ENCODE data around the gene C2CD2.
"Not testable (repeated sequence)": the region's sequence is repeated elsewhere in the genome, so short reads cannot be mapped to it uniquely, and the experiment has no call there.

C2CD2 gene

DNA sequence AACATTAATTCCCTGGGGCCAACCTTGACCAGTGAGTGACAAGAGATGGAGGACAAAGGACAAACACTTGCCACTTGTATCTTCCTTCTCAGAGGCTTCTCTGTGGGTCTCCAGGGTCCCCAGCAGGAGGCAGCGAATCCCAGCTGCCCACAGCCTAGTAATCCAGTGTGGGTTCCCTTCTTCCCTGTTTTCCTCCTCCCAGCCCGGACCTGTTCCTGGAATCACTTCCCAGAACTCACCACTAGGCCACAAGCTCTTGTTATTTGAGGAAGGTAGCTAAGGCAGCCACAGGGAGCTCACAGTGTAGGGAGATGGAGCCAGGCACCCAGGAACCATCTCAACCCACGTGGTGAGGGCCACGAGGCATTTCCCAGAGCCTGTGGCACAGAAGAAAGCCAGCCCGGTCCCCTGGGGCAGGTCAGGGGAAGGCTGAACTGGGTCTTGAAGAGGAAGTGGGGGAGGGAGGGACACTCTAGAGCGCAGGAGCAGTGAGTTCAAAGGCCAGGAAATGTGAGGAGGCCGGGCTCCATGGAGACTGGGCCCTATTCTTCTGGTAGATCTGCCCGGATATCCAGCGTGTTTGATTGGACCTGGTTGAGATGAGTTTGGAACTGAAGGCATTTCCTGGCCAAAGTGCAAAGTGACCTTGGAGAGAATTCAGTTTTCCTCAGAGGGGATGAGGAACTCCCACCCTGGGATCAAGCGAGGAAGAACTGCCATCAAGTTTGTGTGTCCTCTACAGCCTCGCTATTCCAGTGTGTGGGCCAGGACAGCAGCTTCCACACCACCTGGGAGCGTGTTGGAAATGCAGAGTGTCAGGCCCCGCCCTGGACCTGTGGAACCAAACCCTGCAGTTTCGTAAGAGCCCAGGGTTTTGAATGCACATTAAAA, 20.3 kb upstream of the C2CD2 start:
- no peak for DNase-seq

DNA sequence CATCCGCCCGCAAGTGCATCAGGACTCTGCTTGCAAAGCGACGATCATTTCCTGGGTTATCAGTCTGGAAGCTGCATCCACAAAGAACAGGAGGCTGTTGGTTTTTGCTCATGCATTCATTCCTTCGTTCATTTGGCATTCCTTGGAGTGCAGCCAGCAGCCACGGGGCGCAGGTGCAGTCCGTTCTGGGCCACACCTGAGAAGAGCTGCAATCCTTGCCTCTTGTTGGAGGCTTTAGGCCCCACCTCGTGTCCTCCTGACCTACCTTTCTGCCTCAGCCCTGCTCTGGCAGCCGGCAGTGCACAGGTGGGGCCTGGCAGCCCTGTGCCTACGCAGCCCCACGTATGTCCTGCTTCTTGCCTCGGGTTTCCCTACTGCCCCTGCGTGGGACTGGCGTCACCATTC, 19.6 kb upstream of the C2CD2 start:
- no peak for DNase-seq

DNA sequence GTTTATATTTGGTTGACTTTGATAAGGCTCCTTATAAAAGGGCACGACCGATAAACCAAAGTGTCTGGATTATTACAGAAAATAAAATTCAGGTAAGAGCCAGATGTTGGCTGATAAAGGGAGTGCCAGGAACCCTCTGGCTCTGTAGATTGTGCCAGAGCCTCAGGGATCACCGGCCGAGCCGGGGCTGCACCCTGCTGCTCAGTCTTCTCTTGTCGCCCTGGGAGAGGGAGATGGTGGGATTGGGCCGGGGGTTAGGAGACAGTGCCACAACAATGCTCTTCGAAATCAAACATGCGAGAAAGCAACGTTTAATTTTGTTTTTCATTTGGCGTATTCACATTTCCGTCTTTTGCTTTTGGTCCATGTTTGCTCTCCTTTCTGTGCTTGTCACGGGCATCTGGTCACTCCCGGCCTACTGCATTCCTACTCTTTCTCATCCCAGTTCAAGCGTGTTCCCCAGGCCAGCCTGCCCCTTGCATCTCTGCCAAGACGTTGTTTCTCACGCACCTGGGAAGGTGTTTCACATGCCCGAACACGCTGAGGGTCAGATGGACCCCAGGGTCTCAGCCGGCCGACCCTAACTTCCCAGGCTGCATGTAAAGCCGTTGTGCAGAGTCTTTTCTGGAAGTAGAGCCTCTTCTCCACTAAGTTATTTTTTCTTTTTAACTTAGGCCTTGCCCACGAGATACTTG, 18.8 kb upstream of the C2CD2 start:
- no peak for DNase-seq

DNA sequence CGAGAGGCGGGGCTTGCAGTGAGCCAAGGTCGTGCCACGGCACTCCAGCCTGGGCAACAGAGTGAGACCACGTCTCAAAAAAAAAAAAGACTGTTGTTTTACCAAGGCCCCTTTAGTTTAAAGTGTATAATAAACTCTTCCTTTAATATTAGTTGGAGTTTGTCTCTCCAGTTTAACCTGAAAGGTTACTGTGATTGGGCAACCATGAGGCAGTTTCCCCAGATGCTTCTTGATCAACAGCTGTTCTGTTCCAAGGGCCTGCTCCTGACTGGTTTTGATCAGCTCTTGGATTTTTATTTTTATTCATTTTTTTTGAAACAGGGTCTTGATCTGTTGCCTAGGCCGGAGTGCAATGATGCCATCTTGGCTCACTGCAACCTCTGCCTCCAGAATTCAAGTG, 18.1 kb upstream of the C2CD2 start:
- no peak for DNase-seq

DNA sequence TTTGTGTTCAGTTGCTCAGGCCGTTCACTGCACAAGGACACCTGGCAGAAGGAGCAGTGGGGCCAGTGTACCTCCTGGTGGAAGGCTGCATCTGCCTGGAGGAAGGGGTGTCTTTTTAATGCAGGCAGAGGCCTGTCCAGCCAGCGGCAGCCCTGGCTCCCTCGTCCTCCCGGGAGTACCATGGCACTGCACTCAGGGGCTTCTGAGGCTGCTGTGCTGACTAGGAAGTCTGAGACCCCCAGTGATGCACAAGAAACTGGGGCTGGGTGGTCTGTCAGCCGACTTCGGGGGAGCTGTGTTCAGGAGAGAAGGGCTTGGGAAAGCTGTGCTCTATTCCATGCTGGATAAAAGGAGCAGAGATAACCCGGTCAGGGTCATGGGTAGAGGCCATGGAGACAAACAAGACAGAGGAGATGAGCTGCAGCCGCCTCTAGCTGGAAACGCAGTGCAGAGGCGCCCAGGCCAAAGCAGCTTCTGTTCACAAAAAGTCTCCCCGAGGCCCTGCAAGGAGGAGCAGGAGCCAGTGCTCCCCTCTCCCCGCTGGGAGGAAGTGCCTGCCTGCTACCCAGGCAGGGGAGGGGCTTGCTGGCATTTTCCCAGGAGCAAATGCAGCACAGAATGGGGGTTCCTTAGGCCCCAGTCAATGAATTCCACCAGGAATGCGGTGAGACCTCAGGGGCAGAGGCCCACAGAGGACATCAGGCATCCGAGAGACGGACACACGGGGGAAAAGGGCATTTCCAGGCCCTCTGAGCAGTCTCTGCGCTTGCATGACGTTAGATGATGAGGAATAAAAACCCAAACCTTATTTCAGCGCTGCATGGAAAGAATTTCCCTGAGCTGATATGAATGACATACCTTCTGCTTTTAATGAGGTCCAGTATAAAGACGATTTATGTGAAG, 17.2 kb upstream of the C2CD2 start:
- DNase-seq: no peak

DNA sequence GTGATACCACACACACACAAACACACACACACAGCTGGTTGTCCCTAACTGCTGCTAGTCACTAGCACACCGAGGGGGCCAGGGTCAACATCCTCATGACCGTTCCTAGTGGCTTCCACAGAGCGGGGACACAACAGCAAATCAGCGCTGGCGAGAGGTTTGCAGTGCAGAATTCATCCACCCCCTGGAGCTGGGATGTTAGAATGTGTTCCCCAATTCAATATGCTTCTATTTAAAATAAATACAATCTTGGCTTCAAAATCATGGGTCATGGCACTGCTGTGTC, 16.2 kb upstream of the C2CD2 start:
- DNase-seq: no peak

DNA sequence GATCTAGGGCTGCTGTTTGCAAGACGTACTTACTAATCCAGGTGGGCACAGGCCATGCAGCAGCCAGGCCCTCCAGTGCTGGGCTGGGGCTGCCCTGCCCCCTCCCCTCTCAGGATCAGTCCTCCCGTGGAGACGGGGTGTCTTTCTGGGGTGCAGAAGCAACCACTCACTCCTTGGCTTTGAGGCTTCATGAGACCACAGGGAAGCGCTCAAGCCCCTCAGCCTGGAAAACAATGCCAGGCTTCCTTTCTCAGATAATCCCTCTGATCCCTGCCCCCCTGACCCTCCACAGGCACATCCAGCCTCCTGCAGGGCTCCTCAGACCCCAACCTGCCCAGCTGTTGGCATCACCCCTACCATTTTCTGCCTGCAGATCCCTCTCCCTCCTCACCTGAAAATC, 13.9 kb upstream of the C2CD2 start:
- no peak for DNase-seq

DNA sequence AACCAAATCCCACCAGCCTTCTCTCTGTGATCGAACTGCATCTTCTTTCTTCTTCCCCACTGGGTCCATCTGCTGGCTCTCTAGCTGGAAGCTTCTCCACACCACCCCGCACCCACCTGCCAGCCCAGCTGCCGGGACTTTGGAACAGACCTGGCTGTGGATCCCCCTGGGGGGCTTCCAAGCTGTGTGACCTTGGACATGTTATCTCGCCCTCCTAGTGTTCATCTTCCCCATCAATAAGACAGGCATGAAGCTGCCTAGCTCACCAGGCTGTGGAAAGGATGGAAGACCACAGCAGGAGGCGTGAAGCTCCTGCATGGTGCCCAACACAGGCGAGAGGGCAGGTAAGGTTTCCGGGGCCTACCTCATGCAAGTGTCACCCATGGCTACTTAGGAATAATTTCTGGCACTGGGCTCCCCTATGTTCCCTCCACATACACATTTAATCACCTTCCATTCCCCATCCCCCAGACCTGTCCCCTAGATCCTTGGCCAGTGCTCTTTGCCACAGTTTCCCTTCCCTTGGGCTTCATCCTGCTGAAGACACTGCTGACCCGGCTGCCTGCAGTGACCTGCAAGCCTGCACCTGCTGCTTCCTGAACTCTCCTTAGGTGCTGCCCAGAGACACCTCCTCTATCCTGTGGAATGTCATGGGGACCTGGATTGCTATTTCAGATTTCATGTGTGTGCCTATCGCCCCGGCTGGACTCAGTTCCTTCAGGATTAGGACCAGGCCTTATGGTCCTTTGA, 13.2 kb upstream of the C2CD2 start:
- no peak for DNase-seq

DNA sequence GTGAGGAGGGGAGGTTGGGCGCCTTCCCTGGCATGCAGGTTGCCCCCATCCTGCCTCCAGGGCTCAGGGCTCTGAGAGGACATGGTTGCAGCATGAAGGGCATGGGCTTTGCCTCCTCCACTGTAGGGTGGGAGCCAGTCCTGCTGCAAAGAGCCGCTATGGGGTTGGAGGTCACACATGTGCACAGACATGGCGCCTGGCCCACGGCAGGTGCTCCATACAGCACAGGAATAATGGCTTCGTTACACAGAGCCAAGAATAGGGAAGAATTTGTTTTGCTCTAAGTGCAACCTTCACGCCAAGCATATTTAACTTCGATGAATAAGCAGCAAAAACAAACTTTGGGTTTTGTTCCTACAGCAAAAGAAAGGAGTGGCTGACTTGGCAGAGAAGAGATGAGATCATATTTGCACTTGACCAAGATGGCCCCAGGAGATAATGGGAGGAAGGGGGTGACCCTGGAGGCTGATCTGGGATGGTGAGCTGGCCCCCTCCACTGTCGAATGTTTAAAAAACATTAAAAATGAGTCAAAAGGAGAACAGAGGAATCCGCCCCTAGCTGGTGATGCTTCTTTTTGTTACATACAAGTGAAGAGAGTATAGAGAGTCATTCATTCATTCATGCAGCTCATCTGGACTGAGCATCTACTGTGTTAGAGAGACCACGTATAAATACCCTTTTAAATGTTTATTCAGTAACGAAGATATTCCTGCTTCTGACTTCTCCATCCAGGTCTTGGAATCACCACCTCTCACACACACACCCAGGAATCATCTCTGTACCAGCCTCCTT, 12.4 kb upstream of the C2CD2 start:
- DNase-seq: no peak

DNA sequence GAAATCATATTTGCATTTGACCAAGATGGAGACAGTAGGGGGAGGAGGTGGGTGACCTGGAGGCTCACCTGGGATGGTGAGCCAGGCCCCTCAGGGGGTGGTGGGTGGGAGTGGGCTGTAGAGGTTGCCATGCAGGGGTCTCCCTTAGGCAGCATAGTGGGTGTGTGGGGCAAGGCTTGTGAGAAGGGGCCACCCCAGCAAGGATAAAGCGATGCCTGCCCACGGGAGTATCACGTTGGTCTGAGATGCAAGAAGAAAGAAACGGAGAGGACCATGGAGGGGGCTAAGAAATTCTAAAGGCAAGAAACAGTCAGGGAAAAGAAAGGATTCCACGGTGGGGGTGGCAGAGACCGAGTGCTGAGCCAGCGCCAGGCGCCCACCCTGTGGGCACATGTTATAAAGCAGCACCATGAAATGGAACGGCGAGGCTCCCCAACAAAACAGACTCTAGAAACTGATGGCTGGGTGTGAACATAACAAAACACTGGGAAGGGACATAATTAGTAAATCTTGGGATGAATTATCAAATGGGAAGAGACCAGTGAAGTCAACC, 11.7 kb upstream of the C2CD2 start:
- no peak for DNase-seq

DNA sequence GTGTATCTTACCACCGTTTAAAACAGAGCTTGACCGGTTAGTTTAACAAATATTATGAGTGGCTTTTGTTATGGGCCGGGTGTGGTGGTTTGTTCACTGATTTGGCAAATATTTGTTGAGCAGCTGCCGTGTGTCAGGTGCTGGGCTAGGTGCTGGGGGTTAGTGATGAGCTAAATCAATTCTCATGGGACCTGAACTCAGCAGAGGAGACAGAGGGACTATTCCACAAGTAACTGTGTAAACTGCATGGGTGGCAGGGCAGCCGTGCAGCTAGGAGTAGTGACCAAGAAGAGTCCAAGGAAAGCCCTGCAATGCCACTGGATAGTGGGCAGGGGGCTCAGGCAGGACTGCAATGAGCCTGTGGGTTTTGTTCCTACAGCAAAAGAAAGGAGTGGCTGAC, 11.2 kb upstream of the C2CD2 start:
- DNase-seq: no peak

DNA sequence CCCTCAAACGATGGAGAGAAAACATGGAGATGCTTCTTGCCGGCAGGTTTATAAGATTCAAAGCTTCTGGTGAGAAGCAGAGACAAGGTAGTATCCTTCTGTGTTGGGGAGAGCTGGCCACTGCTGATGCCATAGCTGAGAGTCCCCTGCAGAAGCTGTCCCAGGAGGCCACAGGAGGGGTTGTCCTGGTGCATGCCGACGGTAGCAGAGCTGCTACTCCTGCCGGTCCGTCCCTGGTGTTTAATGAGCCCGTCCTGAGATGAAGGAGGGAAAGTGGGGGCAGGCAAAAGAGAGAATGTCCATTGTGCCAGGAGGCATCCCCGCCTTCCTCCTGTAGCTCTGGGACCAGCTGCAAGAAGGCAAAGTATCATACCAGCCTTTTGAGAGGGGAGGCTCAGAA, 10.4 kb upstream of the C2CD2 start:
- no peak for DNase-seq

DNA sequence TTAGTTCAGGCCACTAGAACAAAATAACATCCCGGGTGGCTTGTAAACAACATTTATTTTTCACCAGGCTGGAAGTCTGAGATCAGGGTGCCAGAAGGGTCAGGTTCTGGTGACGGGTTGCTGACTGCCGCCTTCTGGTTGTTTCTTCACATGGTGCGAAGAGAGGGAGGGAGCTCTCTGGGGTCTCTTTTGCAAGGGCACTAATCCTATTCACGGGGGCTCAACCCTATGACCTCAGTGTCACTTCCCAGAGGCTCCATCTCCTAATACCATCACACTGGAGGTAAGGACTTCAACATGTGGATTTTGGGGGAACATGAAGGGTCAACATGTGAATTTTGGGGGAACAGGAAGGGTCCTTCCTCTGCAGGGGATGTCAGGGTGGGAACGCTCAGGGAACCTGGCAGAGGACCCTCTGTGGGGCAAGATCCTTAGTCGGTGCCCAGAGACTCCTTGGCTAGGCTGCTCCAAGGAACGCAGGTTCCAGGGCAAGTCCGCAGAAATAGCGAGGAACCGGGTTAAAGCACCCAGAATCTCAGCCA, 8.7 kb upstream of the C2CD2 start:
- no peak for DNase-seq

DNA sequence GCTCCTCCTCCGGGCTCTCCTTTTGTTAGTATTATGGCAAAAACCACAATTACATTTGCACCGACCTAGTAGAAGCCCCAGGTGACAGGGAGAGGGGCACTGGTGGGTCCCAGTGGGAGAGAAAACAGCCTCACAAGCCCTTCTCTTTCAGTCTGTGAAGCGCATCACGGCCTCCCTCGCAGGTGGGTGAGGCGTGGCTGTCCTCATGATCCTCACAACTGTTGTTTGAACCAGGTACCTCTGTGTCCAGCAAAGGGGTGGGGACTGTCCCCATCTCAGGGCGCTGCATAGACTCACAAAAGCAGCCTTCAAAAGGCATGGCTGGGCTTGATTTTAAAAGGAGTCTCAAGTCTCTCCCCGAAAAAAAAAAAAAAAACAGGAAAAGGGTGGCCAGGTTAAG, 7.9 kb upstream of the C2CD2 start:
- no peak for DNase-seq

DNA sequence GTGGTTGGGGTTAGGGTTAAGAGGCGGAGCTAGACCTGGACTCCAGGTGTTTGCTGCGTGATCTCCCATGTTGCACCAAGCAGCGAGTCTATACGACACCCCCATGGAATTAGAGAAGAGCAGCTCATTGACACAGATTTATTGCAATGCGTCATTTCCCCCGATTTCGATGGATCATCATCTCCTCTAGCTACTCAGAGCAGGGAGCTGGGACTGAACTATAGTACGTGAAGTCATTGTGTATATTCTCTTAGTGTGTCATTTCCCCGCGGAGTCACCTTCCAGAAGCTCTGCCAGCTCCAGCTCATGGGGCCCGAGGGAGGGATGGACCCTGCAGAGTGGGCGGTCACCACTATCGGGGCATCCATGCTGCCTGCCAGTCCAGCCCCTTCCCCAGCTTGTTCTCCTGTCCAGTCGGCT, 7.5 kb upstream of the C2CD2 start:
- no peak for DNase-seq

DNA sequence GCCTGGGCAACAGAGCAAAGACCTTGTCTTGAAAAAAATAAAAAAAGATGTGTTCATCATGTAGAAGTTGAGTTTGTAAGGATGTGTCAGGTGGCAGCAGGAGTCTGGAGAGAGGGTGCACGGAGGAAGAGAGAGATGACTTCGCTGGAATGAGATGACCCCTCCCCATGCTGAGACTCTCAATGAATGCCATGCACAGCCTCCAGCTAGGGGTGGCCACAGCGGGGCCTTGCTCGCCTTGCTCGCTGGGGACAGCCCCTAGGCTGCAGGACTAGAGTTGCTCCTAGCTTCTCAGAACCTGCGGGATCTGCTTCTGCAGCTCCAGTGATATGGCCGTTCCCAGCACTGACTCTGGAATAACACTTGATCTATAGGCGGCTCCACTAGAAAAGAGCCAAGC, 6.6 kb upstream of the C2CD2 start:
- DNase-seq: no peak

DNA sequence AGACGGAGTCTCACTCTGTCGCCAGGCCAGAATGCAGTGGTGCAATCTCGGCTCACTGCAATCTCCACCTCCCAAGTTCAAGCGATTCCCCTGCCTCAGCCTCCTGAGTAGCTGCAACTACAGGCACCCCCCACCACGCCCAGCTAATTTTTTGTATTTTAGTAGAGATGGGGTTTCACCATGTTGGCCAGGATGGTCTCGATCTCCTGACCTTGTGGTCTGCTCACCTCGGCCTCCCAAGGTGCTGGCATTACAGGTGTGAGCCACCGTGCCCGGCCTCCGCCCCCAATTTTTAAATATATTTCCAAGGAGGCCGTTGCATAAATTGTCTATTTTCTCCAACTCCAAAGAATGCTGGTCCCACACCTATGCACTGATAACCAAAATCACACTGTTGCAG, 5.9 kb upstream of the C2CD2 start:
- DNase-seq: not testable (repeated sequence)

DNA sequence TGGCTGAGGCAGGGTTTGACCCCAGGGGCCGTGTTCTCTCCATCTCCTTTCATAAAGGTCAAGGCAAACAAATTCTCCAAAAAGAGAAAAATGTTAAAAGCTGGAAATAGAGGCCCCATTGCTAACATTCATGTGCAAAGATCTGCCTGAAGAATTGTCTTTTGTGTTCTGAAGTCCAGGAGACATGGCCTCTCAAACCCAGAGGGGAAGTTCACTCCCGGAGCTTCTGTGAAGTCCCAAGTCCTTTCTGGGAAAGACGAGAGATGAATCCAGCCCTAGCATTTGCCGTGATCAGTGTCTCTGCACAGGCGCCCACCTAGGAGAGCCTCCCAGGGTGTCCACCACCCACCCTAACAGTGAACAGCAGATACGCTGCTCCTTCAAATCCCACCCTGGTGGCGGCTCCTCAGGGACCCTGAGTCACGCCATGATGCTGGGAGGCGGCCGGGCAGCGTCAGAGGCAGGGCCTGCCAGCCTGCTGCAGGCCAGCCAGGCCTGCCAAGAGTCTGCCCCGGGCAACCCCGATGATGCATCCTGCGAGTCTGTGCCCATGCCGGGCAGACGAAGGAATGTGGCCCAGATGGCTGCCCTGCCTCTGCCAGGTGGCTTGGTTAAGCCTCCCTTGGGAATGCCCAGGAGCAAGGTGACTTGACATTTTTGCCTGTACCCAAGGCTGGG, 5.2 kb upstream of the C2CD2 start:
- DNase-seq: no peak

DNA sequence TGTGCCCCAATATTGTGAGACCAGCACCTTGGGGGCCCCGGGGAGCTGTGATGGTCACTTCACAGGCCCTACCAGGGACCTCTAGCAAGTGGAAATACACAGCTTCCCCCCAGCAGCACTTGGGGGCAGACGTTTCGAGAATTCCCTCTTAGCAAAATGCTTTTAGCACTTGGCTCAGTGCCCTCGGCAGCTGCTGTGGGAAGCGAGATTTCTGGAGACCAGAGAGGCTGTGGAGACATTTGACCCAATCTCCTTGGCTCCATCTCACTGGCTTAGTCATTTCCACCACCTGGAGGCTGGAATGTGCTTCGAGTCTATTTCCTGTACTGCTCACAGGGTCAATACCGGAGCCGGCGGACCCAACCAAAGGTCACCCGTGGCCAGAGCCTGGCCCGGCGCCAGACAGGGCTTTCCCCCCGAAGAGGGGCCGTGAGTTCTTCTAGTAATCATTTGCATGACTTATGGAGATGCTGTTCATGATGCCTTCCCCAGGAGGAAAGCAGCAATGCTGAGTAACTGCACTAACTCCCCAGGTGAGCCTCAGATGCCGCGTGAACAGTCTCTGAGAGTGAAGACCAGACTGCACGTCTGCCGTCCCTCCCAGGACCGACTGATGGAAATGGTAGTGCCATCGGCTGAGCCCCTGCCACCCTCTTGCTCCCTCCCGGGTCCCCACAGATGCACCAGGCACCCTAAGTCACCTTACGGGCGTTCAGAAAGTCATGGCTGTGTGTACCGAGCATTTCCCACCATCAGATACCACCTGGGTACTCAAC, 4.4 kb upstream of the C2CD2 start:
- peak; percentile 24 for DNase-seq

Measured in OCI-M1 (cell line).